ENCODE results near the gene ZG16.

- TF ChIP-seq CTCF (IDR thresholded peaks at IDR 0.05) (no peak), POLR2A (IDR thresholded peaks at IDR 0.05) (no peak)
These were observed 34.6 kb upstream of the ZG16 start for GRCh38 chr16:29743475-29743826.
